T-helper 2 cell treated with Interferon-gamma antibody and Interleukin-4, amounts not matched to agents 100 ng/mL and 5 ng/mL, for 36 hours (primary cell): ENCODE measurements around the gene PLAA. TPM values are rescaled to one million over a fixed set of nuclear protein-coding genes. Genes with fewer than 3 reads are reported as not detected.
"Not testable (repeated sequence)": the region's sequence is repeated elsewhere in the genome, so short reads cannot be mapped to it uniquely, and the experiment has no call there.

Experiments used
- intact Hi-C: fragments of 100-400 bp; cut with micrococcal nuclease; formaldehyde crosslinking; loops from one replicate; pipeline ENCODE4 v1.15.1; 2023
- total RNA-seq: library from RNA; stranded (reverse); gene quantifications from 2 replicates; pipeline ENCODE4 v1.2.3, GENCODE V29; 2022

PLAA gene
- total RNA-seq, 1 donor from 2014 or later: 37.9 TPM

GRCh38 chr9:26937816-26938371 lies 9.1 kb downstream of the PLAA start:
- intact Hi-C loops: no loop called here

DNA sequence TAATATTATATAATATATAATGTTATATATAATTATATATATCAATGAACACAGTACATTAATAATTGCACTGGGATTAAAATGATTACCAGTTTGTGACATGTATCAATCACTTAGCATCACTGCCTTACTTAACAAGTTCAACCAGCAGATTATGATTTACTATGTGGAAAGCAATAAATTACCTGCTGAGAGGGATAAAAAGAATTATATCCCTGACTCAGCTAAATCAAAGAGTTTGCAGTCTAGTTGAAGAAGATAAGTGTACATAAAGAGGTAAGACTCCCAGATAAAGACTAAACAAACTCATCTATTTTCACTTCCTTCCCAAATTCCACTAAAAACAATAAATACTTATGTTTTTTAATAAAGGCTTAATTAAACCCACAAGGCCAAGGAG lies 11.2 kb downstream of the PLAA start:
- intact Hi-C loops: no loop called here

DNA sequence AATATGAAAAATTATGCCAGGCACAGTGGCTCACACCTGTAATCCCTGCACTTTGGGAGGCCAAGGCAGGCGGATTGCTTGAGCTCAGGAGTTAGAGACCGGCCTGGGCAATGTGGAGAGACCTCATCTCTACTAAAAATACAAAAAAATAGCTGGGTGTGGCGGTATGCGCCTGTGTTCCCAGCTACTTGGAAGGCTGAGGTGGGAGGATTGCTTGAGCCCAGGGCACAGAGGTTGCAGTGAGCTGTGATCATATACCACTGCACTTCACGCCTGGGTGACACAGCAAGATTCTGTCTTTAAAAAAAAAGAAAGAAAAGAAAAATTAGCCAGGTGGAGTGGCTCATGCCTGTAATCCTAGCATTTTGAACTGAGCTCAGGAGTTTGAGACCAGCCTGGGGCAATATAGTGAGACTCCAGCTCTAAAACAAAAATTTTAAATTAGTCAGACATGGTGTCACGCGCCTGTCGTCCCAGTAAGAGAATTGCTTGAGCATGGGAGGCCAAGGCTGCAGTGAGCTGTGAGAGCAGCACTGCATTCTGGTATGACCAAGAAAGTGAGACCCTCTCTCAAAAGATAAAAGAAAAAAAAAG lies 18.0 kb downstream of the PLAA start:
- intact Hi-C loops: loop anchor here (2.0 kb wide), 1 partner anchor 56 kb away; no protein-coding TSS in a partner anchor

- intact Hi-C loops: no loop called here
Measured at GRCh38 chr9:26925609-26926008, 21.4 kb downstream of the PLAA start.

DNA sequence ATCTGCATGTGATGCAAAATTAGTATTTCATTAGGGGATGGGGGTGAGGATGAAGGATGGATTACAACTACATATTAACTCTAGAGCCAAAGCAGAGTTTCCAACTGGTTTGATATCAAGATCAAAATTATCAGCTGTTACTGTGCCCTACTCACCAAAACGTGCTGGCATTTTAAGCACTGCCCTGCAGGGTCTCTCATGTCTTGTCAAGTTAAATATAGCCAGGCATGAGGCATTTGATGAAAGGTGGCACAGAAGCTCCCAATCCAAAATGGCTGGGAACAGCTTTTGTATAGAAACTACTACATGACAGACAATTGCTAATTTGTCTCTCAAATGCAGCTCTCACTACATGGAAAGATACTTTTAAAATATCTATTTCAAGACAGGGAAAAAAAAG lies 27.3 kb downstream of the PLAA start:
- intact Hi-C loops: no loop called here

DNA sequence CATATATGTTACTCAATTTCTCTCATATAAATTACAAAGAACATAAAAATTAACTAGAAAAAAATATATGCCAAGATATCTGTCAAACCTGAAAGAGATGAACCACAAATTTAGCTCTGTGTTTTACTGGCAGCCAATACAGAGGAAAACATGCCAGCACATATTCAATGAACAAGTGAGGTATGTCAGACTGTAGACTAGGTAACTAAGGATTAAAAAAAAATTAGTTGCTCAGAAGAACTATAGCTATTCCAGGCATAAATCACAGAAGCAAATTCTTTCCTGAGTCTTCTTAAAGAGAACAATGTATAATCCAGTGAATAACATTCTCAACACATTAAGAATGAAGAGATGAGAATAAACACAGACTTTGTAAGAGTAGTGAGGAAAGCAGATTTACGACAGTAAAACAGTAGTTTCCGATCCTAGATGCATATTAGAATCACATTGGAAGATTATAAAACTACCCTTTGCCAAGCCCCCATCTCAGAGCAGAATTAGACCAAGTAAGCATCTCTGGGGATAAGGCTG lies 33.8 kb downstream of the PLAA start:
- intact Hi-C loops: no loop called here

DNA sequence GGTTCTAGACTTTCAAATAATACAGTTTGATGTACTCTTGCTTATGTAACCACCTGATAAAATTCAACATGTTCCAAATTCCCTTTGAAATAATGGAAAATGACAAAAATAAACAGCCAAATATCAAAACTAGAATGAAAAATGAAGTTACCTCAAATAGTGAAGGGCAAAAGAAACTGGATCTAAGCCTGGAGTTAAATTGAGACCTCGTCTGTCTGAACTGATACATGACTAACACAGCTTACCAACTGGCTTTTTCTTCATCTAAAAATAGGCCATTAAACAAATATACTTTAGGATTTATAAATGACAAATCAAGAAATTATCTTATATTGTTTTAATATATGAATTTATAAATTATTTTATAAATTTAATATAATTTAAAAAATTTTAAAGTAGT lies 42.4 kb downstream of the PLAA start:
- intact Hi-C loops: no loop called here

DNA sequence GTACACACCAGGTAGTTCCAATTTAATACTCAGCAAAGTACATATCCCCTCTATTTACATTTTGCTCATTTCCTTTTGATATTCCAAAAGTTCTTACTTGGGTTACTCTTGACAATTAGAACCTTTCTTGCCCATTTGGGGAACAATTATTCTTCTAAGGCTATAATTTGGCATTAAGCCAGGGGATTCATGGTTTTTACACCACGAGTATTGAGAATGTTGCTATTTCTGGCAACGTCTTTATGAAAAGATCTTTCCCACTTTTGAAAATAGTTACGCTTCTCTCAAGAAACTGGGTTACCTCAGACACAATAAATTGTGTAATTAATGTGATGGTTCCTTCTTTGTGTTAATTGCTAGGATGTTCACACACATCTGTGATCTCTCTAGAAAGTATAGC lies 43.0 kb downstream of the PLAA start:
- intact Hi-C loops: no loop called here

DNA sequence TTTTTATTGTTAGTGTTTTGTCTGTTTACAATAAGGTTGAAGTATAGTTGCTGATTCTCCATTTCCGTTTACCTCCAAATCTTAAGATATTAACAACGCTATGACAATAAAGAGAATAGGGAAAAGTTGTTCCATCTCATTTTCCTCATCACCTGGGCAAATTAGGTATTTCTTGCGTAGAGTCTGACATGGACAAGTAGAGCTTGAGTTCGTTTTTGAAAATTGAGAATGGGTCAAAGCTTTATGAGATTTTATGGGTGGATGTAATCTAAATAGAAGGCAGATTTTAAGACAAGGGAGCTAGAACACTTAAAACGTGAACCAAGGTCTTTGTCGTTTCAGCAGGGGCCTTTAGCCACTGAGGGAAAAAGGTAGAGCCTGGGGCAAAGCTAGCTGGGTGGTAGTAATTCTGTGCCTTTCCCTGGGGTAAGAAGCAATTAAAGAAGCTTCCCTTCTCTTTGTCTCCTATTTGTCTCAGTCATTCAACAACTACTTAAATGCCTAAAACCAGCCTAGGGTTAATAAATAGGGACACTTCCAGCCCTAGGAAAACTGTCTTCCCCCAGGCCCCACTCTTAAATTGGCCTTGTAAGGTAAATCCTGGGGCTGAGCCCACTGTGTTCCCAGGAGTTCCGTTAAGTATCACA lies 53.9 kb downstream of the PLAA start:
- intact Hi-C loops: loop anchor here (2.0 kb wide), 1 partner anchor 64 kb away; the partner anchor contains the start of gene IFT74

GRCh38 chr9:26892251-26893029 lies 54.6 kb downstream of the PLAA start, which contains the start of gene CAAP1:
Gene CAAP1 (minus strand): TSS chr9:26892802. CDS start chr9:26892715, 87 bp downstream.
- intact Hi-C loops: loop anchor here (1.0 to 2.0 kb wide), 2 partner anchors 55 to 64 kb away; partner anchors contain the start of genes IFT74 and PLAA

DNA sequence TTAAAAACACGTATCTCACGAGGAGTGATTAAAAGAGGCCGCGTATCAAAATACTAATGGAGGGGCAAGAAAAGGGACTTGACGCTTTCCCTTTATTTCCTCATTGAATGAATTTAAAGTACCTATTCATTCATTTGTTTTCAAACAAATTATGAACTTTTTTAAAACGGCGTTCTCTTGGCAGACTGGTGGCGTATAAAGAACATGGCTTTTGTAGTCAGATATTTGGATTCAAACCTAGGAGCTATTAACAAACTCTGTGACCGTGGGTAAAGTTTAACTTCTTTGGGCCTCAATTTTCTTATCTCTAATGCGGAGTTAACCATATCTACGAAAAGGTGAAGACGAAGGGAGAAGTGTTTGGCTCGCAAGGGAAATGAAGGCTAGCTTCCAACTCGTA lies 55.3 kb downstream of the PLAA start:
- intact Hi-C loops: loop anchor here (1.0 to 2.0 kb wide), 2 partner anchors 56 to 65 kb away; partner anchors contain the start of genes IFT74 and PLAA

- intact Hi-C loops: no loop called here
Measured at GRCh38 chr9:26888271-26888670, 58.8 kb downstream of the PLAA start.

DNA sequence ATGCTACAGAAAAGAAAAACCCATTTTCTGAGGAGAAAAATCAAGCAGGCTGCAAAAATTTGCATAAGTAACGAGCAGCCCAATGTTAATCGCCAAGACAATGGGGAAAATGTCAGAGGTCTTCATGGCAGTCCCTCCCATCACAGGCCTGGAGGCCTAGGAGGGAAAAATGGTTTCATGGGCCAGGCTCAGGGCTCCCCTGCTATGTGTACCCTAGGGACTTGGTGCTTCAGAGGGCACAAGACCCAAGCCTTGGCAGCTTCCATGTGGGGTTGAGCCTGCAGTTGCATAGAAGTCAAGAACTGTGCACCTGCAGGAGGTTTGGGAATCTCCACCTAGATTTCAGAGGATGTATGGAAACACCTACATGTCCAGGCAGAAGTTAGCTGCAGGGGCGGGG lies 64.9 kb downstream of the PLAA start:
- intact Hi-C loops: no loop called here

- intact Hi-C loops: no loop called here
Measured at GRCh38 chr9:26880262-26880661, 66.8 kb downstream of the PLAA start.

DNA sequence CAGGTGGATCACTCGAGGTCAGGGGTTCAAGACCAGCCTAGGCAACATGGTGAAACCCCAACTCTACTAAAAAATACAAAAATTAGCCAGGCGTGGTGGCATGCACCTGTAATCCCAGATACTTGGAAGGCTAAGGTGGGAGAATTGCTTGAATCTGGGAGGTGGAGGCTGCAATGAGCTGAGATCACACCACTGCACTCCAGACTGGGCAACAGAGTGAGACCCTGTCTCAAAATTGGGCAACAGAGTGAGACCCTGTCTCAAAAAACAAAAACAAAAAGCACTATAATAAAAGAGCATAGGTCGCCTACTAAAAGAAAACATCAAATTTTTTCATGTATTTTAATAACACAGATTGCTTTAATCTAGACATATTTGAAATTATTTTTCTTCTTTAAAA lies 71.9 kb downstream of the PLAA start:
- intact Hi-C loops: not testable (repeated sequence)

GRCh38 chr9:26870292-26870691 lies 76.8 kb downstream of the PLAA start:
- intact Hi-C loops: no loop called here

DNA sequence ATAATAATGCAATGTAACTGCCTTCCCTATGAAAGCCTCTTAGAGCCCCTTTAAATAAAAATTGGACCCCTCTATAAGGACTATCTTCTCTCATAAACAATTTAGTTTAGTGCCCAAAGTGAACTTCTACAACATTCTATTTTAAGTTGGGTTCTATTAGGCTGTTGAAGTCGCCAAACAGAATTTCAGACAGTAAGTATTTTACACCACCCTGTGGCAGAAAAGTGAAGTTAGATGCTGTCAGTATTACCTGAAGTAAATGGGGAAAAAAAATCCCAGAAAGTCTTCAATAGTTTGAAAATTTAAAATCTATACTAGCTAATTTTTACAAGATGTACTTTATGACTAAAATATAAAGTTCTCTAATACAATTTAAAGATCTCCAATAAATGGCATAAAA lies 84.0 kb downstream of the PLAA start:
- intact Hi-C loops: no loop called here

GRCh38 chr9:26856413-26857032 lies 90.5 kb downstream of the PLAA start:
- intact Hi-C loops: no loop called here
